HepG2 (cell line): ENCODE measurements around the gene C3orf70. TPM values are rescaled to one million over a fixed set of nuclear protein-coding genes. Genes with fewer than 3 reads are reported as not detected.
A peak's percentile ranks its signal among the peaks of the same experiment; 100 is the strongest.

ENCODE experiments used
- ATAC-seq: fragments of 200-7000 bp; cut with Tn5 transposase; 3 replicates; pipeline ENCODE4 v1.9.1; 2020; ENCODE audit warnings: mild to moderate bottlenecking, moderate library complexity
- BruUV-seq: library from RNA; stranded (reverse); fragments of 400-500 nt; replicated peaks from 2 replicates; lab custom pipeline; 2021; lab: Mats Ljungman, UMichigan
- CTCF ChIA-PET: fragments of 300-600 bp; formaldehyde crosslinking; extraction: SDS; loops from one replicate; lab custom pipeline; 2021; ENCODE audit warnings: low total read pairs, inconsistent platforms, low intra/inter-chr PET ratio; lab: Yijun Ruan, JAX
- POLR2A ChIA-PET: fragments of 350-600 bp; sonication (Branson Sonifier 250); formaldehyde crosslinking; loops from one replicate; lab custom pipeline; 2020; ENCODE audit warnings: antibody characterized with exemption, inconsistent platforms; lab: Yijun Ruan, JAX
- DNase-seq: peaks from one replicate; pipeline ENCODE4 v3.0.0-alpha.2; 2015; ENCODE audit warnings: low spot score
- FAIRE-seq: peaks from 3 replicates; lab custom pipeline; 2011; peaks lifted over from hg19 to GRCh38; lab: Jason Lieb, UNC
- H2AFZ ChIP-seq: one replicate; pipeline ENCODE4 v1.6.1; 2011; ENCODE audit warnings: low read length, inconsistent platforms
- H3K27ac ChIP-seq: fragments of 300-600 bp; 3 replicates; pipeline ENCODE4 v1.8.0; 2011; ENCODE audit warnings: mixed run types, mild to moderate bottlenecking, mixed read lengths, low read length, inconsistent platforms; ENCODE audit not compliant: insufficient read depth; ENCODE audit errors: extremely low read length
- H3K27me3 ChIP-seq, 2 experiments: fragments of 200-600 bp in 1 of 2; 2 replicates in 1 of 2; 3 replicates in 1 of 2; pipeline versions ENCODE4 v1.6.0 to v1.8.0; 2011; ENCODE audit warnings: low read length in 2 of 2, mild to moderate bottlenecking in 2 of 2, moderate library complexity in 2 of 2, inconsistent platforms in 1 of 2; ENCODE audit not compliant: insufficient read depth in 2 of 2, control insufficient read depth in 1 of 2
- H3K36me3 ChIP-seq, 2 experiments: fragments of 200-600 bp in 1 of 2; replicated peaks in 1 of 2; 2 replicates in 1 of 2; 3 replicates in 1 of 2; pipeline versions ENCODE4 v1.5.1 to v1.8.0; 2011; ENCODE audit warnings: low read length in 2 of 2, inconsistent platforms in 1 of 2; ENCODE audit not compliant: insufficient read depth in 2 of 2, control insufficient read depth in 1 of 2
- H3K4me1 ChIP-seq: 2 replicates; pipeline ENCODE4 v1.5.1; 2012; ENCODE audit warnings: low read length, inconsistent platforms; ENCODE audit not compliant: insufficient read depth
- H3K4me2 ChIP-seq: 2 replicates; pipeline ENCODE4 v1.6.0; 2011; ENCODE audit warnings: low read depth, low read length, inconsistent platforms
- H3K4me3 ChIP-seq, 3 experiments: fragments of 200-600 bp in 1 of 3; sonication (generic), shearing (Covaris generic) in 1 of 3; replicated peaks in 1 of 3; 2 replicates each; pipeline ENCODE4 v1.5.1; 2011 to 2016; ENCODE audit warnings: low read length in 3 of 3, inconsistent platforms in 2 of 3, low read depth in 2 of 3, mild to moderate bottlenecking in 2 of 3, control low read depth in 1 of 3, mixed read lengths in 1 of 3; ENCODE audit not compliant: insufficient read depth in 1 of 3
- H3K79me2 ChIP-seq: one replicate; pipeline ENCODE4 v1.6.1; 2011; ENCODE audit warnings: low read length, inconsistent platforms; ENCODE audit not compliant: insufficient read depth
- H3K9ac ChIP-seq: 2 replicates; pipeline ENCODE4 v1.6.0; 2011; ENCODE audit warnings: mild to moderate bottlenecking, low read depth, low read length, inconsistent platforms; ENCODE audit not compliant: insufficient read depth
- H3K9me3 ChIP-seq: 2 replicates; pipeline ENCODE4 v1.5.1; 2012; ENCODE audit warnings: mild to moderate bottlenecking, low read length
- H4K20me1 ChIP-seq: 2 replicates; pipeline ENCODE4 v1.6.0; 2011; ENCODE audit warnings: inconsistent platforms, mild to moderate bottlenecking, low read length, moderate library complexity; ENCODE audit not compliant: insufficient read depth
- ATF5 ChIP-seq: sonication (generic); formaldehyde crosslinking; IDR thresholded peaks from 2 replicates; pipeline ENCODE4 v1.4.0; 2020; ENCODE audit warnings: mild to moderate bottlenecking, low read depth, missing genetic modification reagents
- ERF ChIP-seq: IDR thresholded peaks from 2 replicates; pipeline ENCODE4 v1.6.1; 2018; ENCODE audit warnings: missing biosample characterization, missing genetic modification reagents
- ETV5 ChIP-seq: IDR thresholded peaks from 2 replicates; pipeline ENCODE4 v1.6.1; 2018; ENCODE audit warnings: missing biosample characterization, missing genetic modification reagents, inconsistent platforms, borderline replicate concordance
- HNF4A ChIP-seq: sonication (generic); formaldehyde crosslinking; IDR thresholded peaks from 2 replicates; pipeline ENCODE4 v1.4.0; 2020; ENCODE audit warnings: missing genetic modification reagents
- HNF4G ChIP-seq, 2 experiments: sonication (generic) in 1 of 2; formaldehyde crosslinking in 1 of 2; IDR thresholded peaks; 2 replicates each; pipeline versions ENCODE4 v1.4.0 to v1.6.1; 2011 to 2020; ENCODE audit warnings: borderline replicate concordance in 2 of 2, low read depth in 2 of 2, mild to moderate bottlenecking in 2 of 2, low read length in 1 of 2, missing genetic modification reagents in 1 of 2, moderate library complexity in 1 of 2
- NBN ChIP-seq: fragments of 450-650 bp; conservative IDR thresholded peaks from 2 replicates; pipeline ENCODE4 v1.6.1; 2017
- PAXIP1 ChIP-seq: sonication (generic); formaldehyde crosslinking; conservative IDR thresholded peaks from 2 replicates; pipeline ENCODE4 v1.4.0; 2020; ENCODE audit warnings: mild to moderate bottlenecking, missing genetic modification reagents, moderate library complexity
- TFAP4 ChIP-seq: sonication (generic); IDR thresholded peaks from 2 replicates; pipeline ENCODE4 v1.6.1; 2016; ENCODE audit warnings: low read depth, borderline replicate concordance
- ZNF362 ChIP-seq: sonication (generic); formaldehyde crosslinking; IDR thresholded peaks from 2 replicates; pipeline ENCODE4 v1.4.0; 2020; ENCODE audit warnings: missing genetic modification reagents, mild to moderate bottlenecking, borderline replicate concordance
- in situ Hi-C: cut with HindIII; loops from 2 replicates; pipeline ENCODE4 v1.10.0; 2017; ENCODE audit warnings: low pct_unique_long_range_greater_than_20kb; ENCODE audit not compliant: extremely low pct_ligation_motif_present
- intact Hi-C: fragments of 100-400 bp; cut with micrococcal nuclease; formaldehyde crosslinking; loops from one replicate; pipeline ENCODE4 v1.10.0; 2022; ENCODE audit not compliant: unreplicated experiment
- polyA plus RNA-seq, 8 experiments: library from polyadenylated mRNA; depleted of rRNA in 3 of 8; stranded (reverse) in 7 of 8; unstranded in 1 of 8; fragments of >200 nt; fragmentation: Illumina TruSeq in 4 of 8; extraction: Trizol in 4 of 8; gene quantifications; 2 replicates each; pipeline versions ENCODE4 v1.2.1 to v1.2.3, GENCODE V29; 2011 to 2016; ENCODE audit warnings: low read depth in 4 of 8, missing spikeins in 1 of 8, mixed read lengths in 1 of 8; ENCODE audit not compliant: insufficient read depth in 1 of 8
- total RNA-seq, 5 experiments: library from RNA; depleted of rRNA; stranded (reverse); fragments of >200 nt; fragmentation: Illumina TruSeq; extraction: Trizol; gene quantifications; 2 replicates each; pipeline ENCODE4 v1.2.3, GENCODE V29; 2016; ENCODE audit warnings: low read depth in 1 of 5

The C3orf70 gene
- total and polyA plus RNA-seq, 2 of the 13 experiments (the other 11 are each of a cell fraction or from before 2014, with no cell fraction given) = 0.79 to 2.4 TPM

- no peaks in the 10 kb centered on the region for H3K79me2 ChIP-seq
- no peaks in the 10 kb centered on the region; a peak in 1 of 5 replicates for H3K27me3 ChIP-seq
- H3K27ac ChIP-seq = peak overlapping the region; percentile 32
- no TSS peak for BruUV-seq
- peak; percentile 64 for TF ChIP-seq HNF4A
- TF ChIP-seq TFAP4 = 0 out of 2 replicates have a peak, but pooled peaks have one; percentile 17
- peak; percentile 20; the same call in 1 of the 2 replicates for TF ChIP-seq ETV5 (CRISPR knock-in tag)
- TF ChIP-seq NBN = no peak
- peak; percentile 29; the same call in 1 of the 2 replicates for TF ChIP-seq ZNF362
- 0 out of 2 replicates have a peak, but pooled peaks have one; percentile 28 for TF ChIP-seq HNF4G (IDR thresholded peaks at IDR 0.05; ENCODE audit: borderline replicate concordance, low read depth, low read length)
- no peak for TF ChIP-seq HNF4G (CRISPR knock-in tag; IDR thresholded peaks at IDR 0.05; ENCODE audit: borderline replicate concordance, low read depth)
- 0 out of 2 replicates have a peak, but pooled peaks have one; percentile 23 for TF ChIP-seq ERF (CRISPR knock-in tag)
- peak; percentile 46; the same call in 1 of the 2 replicates for TF ChIP-seq PAXIP1 (CRISPR knock-in tag)
- TF ChIP-seq ATF5 (CRISPR knock-in tag) = no peak
- H3K9me3 ChIP-seq = no peaks in the 10 kb centered on the region
- peak overlapping the region; percentile 70 for H3K4me2 ChIP-seq
- H3K4me1 ChIP-seq = peaks cover 55% of the 10 kb centered on the region
- no peak overlapping the region for H2AFZ ChIP-seq
- H3K4me3 ChIP-seq = no peak overlapping the region; a peak in 1 of 6 replicates
- ATAC-seq (peak; percentile 76), DNase-seq (no peak), FAIRE-seq (peak; percentile 49)
- ChIA-PET POLR2A (interaction anchor here (1.1 kb wide), 1 partner anchor 16 kb away, joined by 3 read pairs; no protein-coding TSS in a partner anchor), CTCF (no interaction called here)
- in situ Hi-C loops = no loop called here
- no peak overlapping the region for H3K9ac ChIP-seq
- no peaks in the 10 kb centered on the region for H4K20me1 ChIP-seq
- no peaks in the 10 kb centered on the region for H3K36me3 ChIP-seq
- intact Hi-C loops = no loop called here
Observed at GRCh38 chr3:185134509-185134908, 18.4 kb downstream of the C3orf70 start.
